HG03159 (cell line): Measurements from ENCODE around the gene CTAGE1.
"Not testable (repeated sequence)": the region's sequence is repeated elsewhere in the genome, so short reads cannot be mapped to it uniquely, and the experiment has no call there.

Source experiments
- ATAC-seq: cut with Tn5 transposase; IDR thresholded peaks from one replicate; pipeline ENCODE4 v1.9.1; 2021; ENCODE audit warnings: mild to moderate bottlenecking, moderate library complexity; ENCODE audit not compliant: unreplicated experiment

CTAGE1 gene, protein sequence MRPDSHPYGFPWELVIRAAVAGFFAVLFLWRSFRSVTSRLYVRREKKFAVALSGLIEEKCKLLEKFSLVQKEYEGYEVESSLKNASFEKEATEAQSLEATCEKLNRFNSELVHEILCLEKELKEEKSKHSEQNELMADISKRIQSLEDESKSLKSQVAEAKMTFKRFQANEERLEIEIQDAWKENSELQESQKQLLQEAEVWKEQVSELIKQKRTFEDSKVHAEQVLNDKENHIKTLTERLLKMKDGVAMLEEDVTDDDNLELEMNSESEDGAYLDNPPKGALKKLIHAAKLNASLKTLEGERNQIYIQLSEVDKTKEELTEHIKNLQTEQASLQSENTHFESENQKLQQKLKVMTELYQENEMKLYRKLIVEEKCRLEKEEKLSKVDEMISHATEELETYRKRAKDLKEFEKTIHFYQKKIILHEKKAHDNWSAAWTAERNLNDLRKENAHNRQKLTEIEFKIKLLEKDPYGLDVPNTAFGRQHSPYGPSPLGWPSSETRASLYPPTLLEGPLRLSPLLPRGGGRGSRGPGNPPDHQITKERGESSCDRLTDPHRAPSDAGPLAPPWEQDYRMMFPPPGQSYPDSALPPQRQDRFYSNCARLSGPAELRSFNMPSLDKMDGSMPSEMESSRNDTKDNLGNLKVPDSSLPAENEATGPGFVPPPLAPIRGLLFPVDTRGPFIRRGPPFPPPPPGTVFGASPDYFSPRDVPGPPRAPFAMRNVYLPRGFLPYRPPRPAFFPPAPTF

DNA sequence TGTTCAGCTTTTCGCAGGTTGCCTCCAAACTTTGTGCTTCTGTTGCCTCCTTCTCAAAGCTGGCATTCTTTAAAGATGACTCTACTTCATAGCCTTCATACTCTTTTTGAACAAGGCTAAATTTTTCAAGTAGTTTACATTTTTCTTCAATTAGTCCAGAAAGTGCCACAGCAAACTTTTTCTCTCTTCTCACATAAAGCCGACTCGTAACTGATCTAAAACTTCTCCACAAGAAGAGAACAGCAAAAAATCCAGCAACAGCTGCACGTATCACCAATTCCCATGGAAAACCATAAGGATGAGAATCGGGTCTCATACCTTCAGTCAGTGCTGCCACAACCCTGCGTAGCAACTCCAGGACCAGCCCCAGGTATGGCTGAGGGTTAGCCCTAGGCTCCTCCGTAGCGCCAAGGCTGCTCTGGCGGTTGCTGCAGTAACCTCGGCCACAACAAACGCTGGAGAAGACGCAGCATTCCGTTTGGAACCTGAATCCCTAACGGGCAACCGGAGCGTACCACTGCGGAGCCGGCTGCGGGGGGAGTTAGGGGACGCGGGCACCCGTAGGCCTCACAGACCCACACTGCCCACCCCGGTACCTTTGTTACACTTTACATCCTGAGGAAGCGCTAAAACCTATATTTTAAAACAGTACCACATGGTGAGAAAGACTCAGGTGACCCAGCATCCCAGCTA lies at the start of gene CTAGE1:
Gene CTAGE1 (minus strand): TSS at position 420 of the 693 bp plus-strand sequence. CDS start 104 bp downstream, at position 316.
- ATAC-seq: no peak

DNA sequence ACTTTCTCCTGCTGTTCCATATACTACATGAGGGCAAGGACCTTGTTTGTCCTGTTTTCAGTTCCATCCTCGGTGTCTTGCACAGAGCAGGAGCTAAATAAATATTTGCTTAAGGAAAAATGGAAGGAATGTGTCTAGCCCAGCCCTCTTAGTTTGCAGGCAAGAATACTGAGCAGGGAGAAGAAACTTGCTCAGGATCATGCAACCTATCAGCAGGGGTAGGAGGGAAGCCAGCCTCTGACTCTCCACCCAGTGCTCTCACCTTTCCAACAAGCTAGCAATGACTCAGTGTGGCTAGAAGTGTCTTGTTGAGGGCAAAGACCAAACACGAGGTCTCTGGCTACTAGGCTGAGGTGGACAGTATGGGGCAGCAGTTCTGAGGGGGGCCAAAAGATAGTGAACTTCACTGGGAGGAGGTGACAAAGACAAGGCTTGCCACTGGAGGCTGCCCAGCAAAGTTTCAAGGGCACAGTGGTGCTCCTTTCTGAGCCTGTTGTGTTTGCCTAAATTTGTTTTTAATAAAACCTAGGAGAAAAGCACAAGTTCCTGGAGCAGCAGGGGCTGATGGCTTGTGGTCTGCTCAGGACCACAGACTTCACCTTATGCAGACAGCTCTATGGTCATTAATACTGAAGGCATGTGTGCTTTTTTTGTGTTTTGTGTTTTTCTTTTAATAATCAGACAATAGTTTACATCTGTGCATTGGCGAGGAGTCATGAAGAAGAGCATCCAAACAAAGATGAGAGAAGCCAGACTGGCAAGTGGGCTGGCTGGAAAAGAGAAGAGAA lies 49.1 kb upstream of the CTAGE1 start:
- no peak for ATAC-seq

DNA sequence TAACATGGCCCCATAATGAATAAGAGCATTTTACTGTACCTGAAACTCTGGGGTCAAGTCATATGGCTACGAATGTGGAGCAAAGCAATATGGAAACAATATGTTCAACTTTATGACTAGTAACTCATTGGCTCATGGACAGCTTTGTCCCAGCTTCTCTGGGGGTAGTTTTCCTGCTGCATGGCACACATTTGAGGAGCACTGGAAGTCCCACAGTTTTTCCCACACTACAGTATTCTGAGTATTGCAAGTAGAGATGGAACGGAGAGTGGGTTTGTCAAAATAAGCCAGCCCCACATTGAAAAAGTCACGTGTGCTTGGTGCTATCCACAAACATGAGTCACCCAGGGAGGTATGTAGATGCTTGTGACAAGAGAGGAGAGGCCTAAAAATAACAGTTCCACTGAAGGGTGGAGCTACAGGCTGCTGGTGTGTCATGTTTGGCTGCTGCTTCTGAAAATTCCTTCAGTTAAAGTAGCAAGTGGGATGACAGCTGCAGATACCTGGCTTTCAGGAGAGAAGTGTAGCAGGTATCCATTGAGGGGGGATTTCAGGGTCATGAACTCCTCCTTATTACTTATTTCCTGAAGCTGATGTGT lies 48.2 kb upstream of the CTAGE1 start:
- ATAC-seq: no peak

GRCh38 chr18:22463076-22463475 lies 45.4 kb upstream of the CTAGE1 start:
- ATAC-seq: no peak

DNA sequence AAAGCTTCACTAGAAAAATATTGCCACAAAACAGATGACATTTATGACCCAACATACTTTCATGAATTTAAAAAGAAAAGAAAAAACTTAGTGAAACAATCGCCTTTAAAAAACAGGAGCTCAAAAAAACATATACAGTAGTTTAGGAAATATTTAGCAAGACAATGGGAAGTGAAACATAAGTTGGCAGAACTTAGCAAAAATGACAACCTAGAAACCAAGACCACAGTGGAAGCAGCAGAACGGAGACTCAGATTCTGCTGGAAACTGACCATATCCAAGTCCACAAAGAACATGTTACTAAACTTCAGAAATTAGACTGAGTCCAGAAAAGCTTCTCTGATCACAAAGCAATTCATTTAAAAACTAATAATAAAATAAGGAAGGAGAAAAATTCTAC lies 41.8 kb upstream of the CTAGE1 start:
- no peak for ATAC-seq

DNA sequence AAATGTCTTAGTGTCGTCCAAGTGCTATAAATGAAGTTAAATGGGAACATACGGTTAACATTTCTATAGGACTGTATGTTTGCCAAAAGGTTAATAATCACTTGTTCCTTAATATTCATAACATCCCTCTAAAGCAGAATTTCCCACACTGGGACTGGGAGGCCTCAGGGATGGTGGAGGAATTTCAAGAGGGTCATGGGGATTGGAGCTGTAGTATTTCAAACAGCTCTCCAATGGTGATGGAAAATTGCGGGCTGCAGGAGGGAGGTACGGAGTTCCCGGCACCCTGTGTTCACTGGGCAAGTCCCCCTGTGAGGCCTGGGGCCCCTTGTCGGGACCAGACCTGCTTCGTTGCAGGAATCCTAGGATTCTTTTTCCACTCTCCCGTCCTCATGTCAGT lies 39.8 kb upstream of the CTAGE1 start:
- ATAC-seq: no peak

GRCh38 chr18:22456547-22456946 lies 38.8 kb upstream of the CTAGE1 start:
- ATAC-seq: no peak

GRCh38 chr18:22456116-22456480 lies 38.4 kb upstream of the CTAGE1 start:
- no peak for ATAC-seq

- no peak for ATAC-seq
These were observed 37.9 kb upstream of the CTAGE1 start for GRCh38 chr18:22455425-22456115.

GRCh38 chr18:22453315-22453714 lies 35.6 kb upstream of the CTAGE1 start:
- no peak for ATAC-seq

- no peak for ATAC-seq
These were observed 34.5 kb upstream of the CTAGE1 start for GRCh38 chr18:22452226-22452668.

- no peak for ATAC-seq
These were observed 34.1 kb upstream of the CTAGE1 start for GRCh38 chr18:22451796-22452195.

GRCh38 chr18:22450766-22451165 lies 33.1 kb upstream of the CTAGE1 start:
- not testable (repeated sequence) for ATAC-seq

- ATAC-seq: not testable (repeated sequence)
These were observed 32.6 kb upstream of the CTAGE1 start for GRCh38 chr18:22450318-22450717.

GRCh38 chr18:22449753-22450152 lies 32.0 kb upstream of the CTAGE1 start:
- ATAC-seq: not testable (repeated sequence)

- no peak for ATAC-seq
These were observed 30.5 kb upstream of the CTAGE1 start for GRCh38 chr18:22448238-22448637.

- no peak for ATAC-seq
These were observed 30.1 kb upstream of the CTAGE1 start for GRCh38 chr18:22447792-22448191.

DNA sequence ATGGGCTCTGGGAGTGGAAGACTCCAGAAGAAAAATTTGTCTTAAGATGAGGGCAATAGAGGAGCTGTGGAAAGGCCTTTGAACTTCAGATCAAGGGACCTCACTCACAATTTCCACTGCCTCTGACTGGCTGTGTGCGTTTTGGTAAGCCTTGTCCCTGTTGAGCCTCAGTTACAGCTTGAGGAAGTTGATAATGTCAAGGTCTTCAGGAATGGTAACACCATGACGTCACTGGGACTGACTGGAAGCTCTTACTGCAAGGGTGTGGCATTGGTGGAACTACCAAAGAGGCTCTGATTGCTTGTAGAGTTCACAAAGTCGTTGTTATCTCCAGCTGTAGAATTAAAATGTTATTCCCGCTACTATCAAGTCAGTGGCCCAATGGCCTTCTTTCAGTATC lies 29.2 kb upstream of the CTAGE1 start:
- no peak for ATAC-seq

GRCh38 chr18:22446325-22446724 lies 28.6 kb upstream of the CTAGE1 start:
- ATAC-seq: no peak

GRCh38 chr18:22441638-22442037 lies 23.9 kb upstream of the CTAGE1 start:
- no peak for ATAC-seq
